BLaER1 treated with 17β-estradiol and CSF1 and Interleukin-3, amounts not matched to agents 10 nM and 100 nM (cell line): ENCODE data around the gene DNAJC30.

Source experiments
- H3K27ac ChIP-seq, 11 experiments: shearing (Covaris generic); formaldehyde crosslinking; 2 replicates each; pipeline ENCODE4 v1.8.1; 2022
- H3K27me3 ChIP-seq, 11 experiments: shearing (Covaris generic); formaldehyde crosslinking; 2 replicates each; pipeline ENCODE4 v1.8.1; 2022
- H3K36me3 ChIP-seq, 11 experiments: shearing (Covaris generic); formaldehyde crosslinking; 2 replicates each; pipeline ENCODE4 v1.8.1; 2022
- H3K4me1 ChIP-seq, 10 experiments: shearing (Covaris generic); formaldehyde crosslinking; 2 replicates each; pipeline ENCODE4 v1.8.1; 2022
- H3K4me2 ChIP-seq, 11 experiments: shearing (Covaris generic); formaldehyde crosslinking; 2 replicates each; pipeline ENCODE4 v1.8.1; 2022
- H3K4me3 ChIP-seq, 10 experiments: shearing (Covaris generic); formaldehyde crosslinking; 2 replicates each; pipeline ENCODE4 v1.8.1; 2022
- H3K9ac ChIP-seq, 11 experiments: shearing (Covaris generic); formaldehyde crosslinking; 2 replicates each; pipeline ENCODE4 v1.8.1; 2022
- H3K9me3 ChIP-seq, 11 experiments: shearing (Covaris generic); formaldehyde crosslinking; replicated peaks in 1 of 11; 2 replicates each; pipeline ENCODE4 v1.8.1; 2022
- H4K20me1 ChIP-seq, 11 experiments: shearing (Covaris generic); formaldehyde crosslinking; 2 replicates each; pipeline ENCODE4 v1.8.1; 2022
- Cebpa-rat ChIP-seq, 11 experiments: shearing (Covaris generic); IDR thresholded peaks; 2 replicates each; pipeline ENCODE4 v1.8.1; 2022

The DNAJC30 gene

GRCh38 chr7:73705551-73705920 is 22.3 kb upstream of the DNAJC30 start:
- TF ChIP-seq Cebpa-rat (IDR thresholded peaks at IDR 0.05) = no peak
- Histone ChIP-seq H3K9ac (peak overlapping the region in 6 of 11 experiments; percentile 12 to 73 (median 63); a peak in 10 of 22 replicates), H4K20me1 (peaks cover 12 to 92% (median 80%) of the 10 kb centered on the region in 11 experiments; a peak in 21 of 22 replicates), H3K36me3 (peaks cover 0 to 17% (median 0%) of the 10 kb centered on the region in 11 experiments; a peak in 5 of 22 replicates), H3K4me3 (peak overlapping the region in 6 of 10 experiments; percentile 4 to 52 (median 28); a peak in 8 of 20 replicates), H3K27me3 (peaks cover 0 to 86% (median 10%) of the 10 kb centered on the region in 11 experiments; a peak in 14 of 22 replicates), H3K4me1 (peaks cover 43 to 83% (median 80%) of the 10 kb centered on the region in 10 experiments), H3K27ac (peak overlapping the region in 6 of 11 experiments; percentile 9 to 70 (median 64); a peak in 7 of 22 replicates), H3K9me3 (no peaks in the 10 kb centered on the region), H3K4me2 (peak overlapping the region; percentile 66 to 98 (median 91))

DNA sequence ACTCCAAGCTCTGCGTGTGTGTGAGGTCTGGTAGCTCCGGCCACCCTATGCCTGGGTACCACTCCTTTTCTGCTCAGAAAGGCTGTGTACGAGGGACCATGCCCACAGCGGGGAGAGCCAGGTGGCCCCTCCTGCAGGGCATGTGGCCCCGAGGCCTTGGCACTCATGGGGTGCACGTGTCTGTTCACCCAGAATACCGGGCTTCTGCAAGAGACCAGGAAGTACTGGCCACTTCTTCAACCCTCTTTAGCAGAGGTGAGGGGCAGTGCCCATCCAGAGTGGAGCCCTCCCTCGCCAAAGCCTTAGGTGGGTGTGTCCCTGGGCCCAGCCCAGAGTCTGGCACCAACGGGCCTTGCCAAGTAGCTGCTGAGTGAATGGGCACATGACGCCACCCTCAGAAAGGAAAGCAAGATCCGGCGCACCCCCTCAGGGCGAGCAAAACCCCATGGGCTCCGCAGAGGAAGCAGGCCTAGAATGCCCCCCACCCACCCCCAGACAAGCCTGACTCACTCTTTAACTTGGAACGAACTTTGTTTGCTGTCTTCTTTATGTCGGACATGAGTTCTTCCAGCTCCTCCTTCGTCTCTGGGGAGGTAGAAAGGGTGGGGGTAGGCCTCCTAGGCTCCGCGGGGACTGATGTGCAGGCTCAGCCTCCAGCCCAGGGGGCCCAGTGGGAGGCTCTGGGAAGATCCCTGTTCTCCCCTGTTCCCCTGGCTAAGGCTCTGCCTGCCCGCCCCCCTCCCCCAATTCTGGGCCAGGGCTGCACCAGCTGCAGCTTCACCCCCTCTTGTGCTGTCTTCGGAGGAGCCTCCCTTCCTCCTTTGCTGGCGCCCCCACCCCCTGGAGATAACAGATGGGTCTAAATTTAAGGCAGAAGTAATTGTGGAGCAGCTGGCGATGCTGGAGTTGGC is 21.6 kb upstream of the DNAJC30 start:
- Histone ChIP-seq H3K36me3 (peaks cover 0 to 18% (median 0%) of the 10 kb centered on the region in 11 experiments; a peak in 6 of 22 replicates), H3K9me3 (no peaks in the 10 kb centered on the region), H3K27ac (peak overlapping the region in 4 of 11 experiments; percentile 61 to 70 (median 67); a peak in 7 of 22 replicates), H3K27me3 (peaks cover 0 to 81% (median 10%) of the 10 kb centered on the region in 11 experiments; a peak in 13 of 22 replicates), H3K4me2 (peak overlapping the region; percentile 66 to 98 (median 91)), H4K20me1 (peaks cover 8 to 92% (median 81%) of the 10 kb centered on the region in 11 experiments; a peak in 21 of 22 replicates), H3K9ac (peak overlapping the region in 5 of 11 experiments; percentile 47 to 73 (median 63); a peak in 12 of 22 replicates), H3K4me3 (peak overlapping the region in 5 of 10 experiments; percentile 21 to 52 (median 35); a peak in 8 of 20 replicates), H3K4me1 (peaks cover 43 to 85% (median 79%) of the 10 kb centered on the region in 10 experiments)
- TF ChIP-seq Cebpa-rat (IDR thresholded peaks at IDR 0.05) = no peak

DNA sequence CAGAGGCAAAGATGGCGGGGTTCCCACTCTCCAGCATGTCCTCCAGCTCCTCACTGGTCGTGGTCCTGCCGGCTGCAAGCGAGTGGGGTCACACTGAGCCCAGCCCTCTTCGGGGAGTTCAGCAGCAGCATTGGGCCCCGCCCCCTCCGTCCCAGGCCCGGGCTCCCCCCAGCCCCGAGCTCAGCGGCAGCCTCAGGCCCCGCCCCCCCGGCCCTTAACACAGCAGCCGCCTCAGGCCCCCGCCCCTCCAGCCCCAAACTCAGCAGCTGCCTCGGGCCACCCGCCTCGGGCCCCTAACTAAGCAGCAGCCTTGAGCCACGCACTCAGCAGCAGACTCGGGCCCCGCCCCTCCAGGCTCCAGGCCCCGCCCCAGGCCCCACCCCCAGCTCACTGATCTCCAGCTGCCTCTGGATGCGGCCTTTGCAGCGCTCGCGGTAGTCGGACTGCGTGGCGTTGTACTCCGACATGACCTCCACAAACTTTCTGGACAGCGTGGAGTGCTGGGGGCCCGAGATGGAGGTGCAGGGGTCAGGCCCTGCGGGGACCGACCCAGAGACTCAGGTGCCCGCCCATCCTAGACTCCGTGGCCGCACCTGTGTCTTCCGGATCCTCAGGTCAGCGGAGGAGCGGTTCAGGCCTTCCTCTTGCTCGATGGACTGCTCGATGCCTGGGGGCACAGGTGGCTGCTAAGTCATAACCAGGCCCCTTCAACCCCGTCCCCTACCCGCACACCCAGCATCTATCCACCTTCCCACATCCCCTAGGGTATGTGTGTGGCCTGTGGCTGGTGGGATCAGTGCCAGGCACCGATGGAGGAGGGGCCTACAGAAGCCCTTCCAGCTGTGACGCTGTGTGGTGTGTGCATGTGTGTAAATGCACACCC is 20.7 kb upstream of the DNAJC30 start:
- peak overlapping the region in 3 of 10 experiments; percentile 16 to 52 (median 26); a peak in 4 of 20 replicates for H3K4me3 ChIP-seq
- peaks cover 3 to 92% (median 81%) of the 10 kb centered on the region in 11 experiments; a peak in 20 of 22 replicates for H4K20me1 ChIP-seq

GRCh38 chr7:73703225-73703624 is 20.0 kb upstream of the DNAJC30 start:
- H3K27ac ChIP-seq = no peak overlapping the region
- no peak for TF ChIP-seq Cebpa-rat (IDR thresholded peaks at IDR 0.05)
- peaks cover 14 to 35% (median 16%) of the 10 kb centered on the region in 11 experiments for H3K36me3 ChIP-seq
- peaks cover 0 to 64% (median 10%) of the 10 kb centered on the region in 11 experiments; a peak in 13 of 22 replicates for H3K27me3 ChIP-seq
- H3K9ac ChIP-seq = no peak overlapping the region
- H3K4me2 ChIP-seq = peak overlapping the region; percentile 48 to 84 (median 65); a peak in 21 of 22 replicates
- H4K20me1 ChIP-seq = peaks cover 0 to 92% (median 81%) of the 10 kb centered on the region in 11 experiments; a peak in 20 of 22 replicates
- no peak overlapping the region for H3K4me3 ChIP-seq
- H3K9me3 ChIP-seq = no peaks in the 10 kb centered on the region
- H3K4me1 ChIP-seq = peaks cover 43 to 81% (median 77%) of the 10 kb centered on the region in 10 experiments

More for the DNA sequence above, 20.7 kb upstream of the DNAJC30 start:
- H3K9me3 ChIP-seq = no peaks in the 10 kb centered on the region
- H3K27me3 ChIP-seq = peaks cover 0 to 72% (median 10%) of the 10 kb centered on the region in 11 experiments; a peak in 13 of 22 replicates
- peak overlapping the region; percentile 66 to 98 (median 91) for H3K4me2 ChIP-seq
- peak overlapping the region in 4 of 11 experiments; percentile 49 to 73 (median 68); a peak in 7 of 22 replicates for H3K9ac ChIP-seq
- H3K4me1 ChIP-seq = peaks cover 43 to 85% (median 79%) of the 10 kb centered on the region in 10 experiments
- H3K27ac ChIP-seq = peak overlapping the region in 2 of 11 experiments; percentile 68 to 70; a peak in 5 of 22 replicates
- TF ChIP-seq Cebpa-rat (IDR thresholded peaks at IDR 0.05) = no peak
- H3K36me3 ChIP-seq = peaks cover 6 to 27% (median 8%) of the 10 kb centered on the region in 11 experiments; a peak in 19 of 22 replicates

- Histone ChIP-seq H4K20me1 (peaks cover 0 to 96% (median 87%) of the 10 kb centered on the region in 11 experiments; a peak in 20 of 22 replicates), H3K9ac (no peak overlapping the region), H3K27ac (no peak overlapping the region), H3K36me3 (peaks cover 19 to 41% (median 22%) of the 10 kb centered on the region in 11 experiments), H3K27me3 (peaks cover 0 to 59% (median 10%) of the 10 kb centered on the region in 11 experiments; a peak in 13 of 22 replicates), H3K4me1 (peaks cover 41 to 76% (median 71%) of the 10 kb centered on the region in 10 experiments), H3K9me3 (no peaks in the 10 kb centered on the region), H3K4me3 (no peak overlapping the region), H3K4me2 (peak overlapping the region in 8 of 11 experiments; percentile 36 to 84 (median 56); a peak in 16 of 22 replicates)
- no peak for TF ChIP-seq Cebpa-rat (IDR thresholded peaks at IDR 0.05)
These were observed 19.4 kb upstream of the DNAJC30 start for GRCh38 chr7:73702665-73703064.

DNA sequence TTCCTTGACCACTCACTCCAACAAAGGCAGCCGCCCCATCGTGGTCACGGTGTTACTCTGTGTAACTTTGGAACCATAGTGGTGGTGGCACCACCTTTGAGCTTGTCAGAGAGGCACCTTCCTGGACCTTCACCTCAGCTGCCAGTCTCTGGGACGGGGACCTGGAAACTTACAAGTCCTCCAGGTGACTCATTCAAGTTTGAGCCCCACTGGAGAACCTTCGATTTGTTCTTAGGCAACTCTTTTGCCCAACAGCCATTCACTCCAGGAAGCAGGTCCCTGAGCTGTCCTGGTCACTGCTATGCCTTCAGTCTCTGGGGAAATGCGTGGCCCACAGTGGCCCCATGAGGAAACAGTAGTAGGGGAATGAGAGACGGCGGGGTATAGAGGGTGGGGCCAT is 19.0 kb upstream of the DNAJC30 start:
- Histone ChIP-seq H3K36me3 (peaks cover 24 to 45% (median 26%) of the 10 kb centered on the region in 11 experiments), H3K9ac (no peak overlapping the region), H3K9me3 (no peaks in the 10 kb centered on the region), H3K4me1 (peaks cover 37 to 71% (median 67%) of the 10 kb centered on the region in 10 experiments), H4K20me1 (peaks cover 0 to 96% (median 90%) of the 10 kb centered on the region in 11 experiments; a peak in 20 of 22 replicates), H3K27me3 (peaks cover 0 to 58% (median 10%) of the 10 kb centered on the region in 11 experiments; a peak in 13 of 22 replicates), H3K4me2 (peak overlapping the region in 8 of 11 experiments; percentile 36 to 70 (median 54); a peak in 16 of 22 replicates), H3K27ac (no peak overlapping the region), H3K4me3 (no peak overlapping the region)
- TF ChIP-seq Cebpa-rat (IDR thresholded peaks at IDR 0.05) = no peak

GRCh38 chr7:73701357-73701995 is 18.2 kb upstream of the DNAJC30 start:
- Histone ChIP-seq H3K4me1 (peaks cover 29 to 64% (median 59%) of the 10 kb centered on the region in 10 experiments), H3K36me3 (peaks cover 31 to 53% (median 34%) of the 10 kb centered on the region in 11 experiments), H3K27me3 (peaks cover 0 to 50% (median 10%) of the 10 kb centered on the region in 11 experiments; a peak in 13 of 22 replicates), H4K20me1 (peaks cover 0 to 97% (median 92%) of the 10 kb centered on the region in 11 experiments; a peak in 20 of 22 replicates), H3K9me3 (no peaks in the 10 kb centered on the region), H3K4me3 (no peak overlapping the region), H3K27ac (no peak overlapping the region), H3K4me2 (peak overlapping the region in 3 of 11 experiments; percentile 53 to 70 (median 54); a peak in 5 of 22 replicates), H3K9ac (no peak overlapping the region)
- TF ChIP-seq Cebpa-rat (IDR thresholded peaks at IDR 0.05) = no peak
